ENCODE results near the gene NAALADL1. TPM values are rescaled to one million over a fixed set of nuclear protein-coding genes. Genes with fewer than 3 reads are reported as not detected.
"Not testable (repeated sequence)": the region's sequence is repeated elsewhere in the genome, so short reads cannot be mapped to it uniquely, and the experiment has no call there.

The NAALADL1 gene
- total RNA-seq, 1 donor from 2014 or later, result 12.3 TPM

- no peak for DNase-seq (ENCODE audit: low read depth in 2 of 2)
Measured at GRCh38 chr11:65051398-65051858, 6.9 kb downstream of the NAALADL1 start.

GRCh38 chr11:65047581-65048422 lies 10.6 kb downstream of the NAALADL1 start:
- DNase-seq (ENCODE audit: low read depth in 2 of 2), result peak in 1 of 2 donors; percentile 6

- DNase-seq (ENCODE audit: low read depth in 2 of 2), result no peak
Measured at GRCh38 chr11:65045728-65046127, 12.6 kb downstream of the NAALADL1 start.

- no peak for DNase-seq (ENCODE audit: low read depth in 2 of 2)
Measured at GRCh38 chr11:65045061-65045460, 13.3 kb downstream of the NAALADL1 start.

- DNase-seq (ENCODE audit: low read depth in 2 of 2), result no peak
Measured at GRCh38 chr11:65043881-65044501, 14.4 kb downstream of the NAALADL1 start.

- DNase-seq (ENCODE audit: low read depth in 2 of 2), result no peak
Measured at GRCh38 chr11:65042891-65043290, 15.5 kb downstream of the NAALADL1 start.

- DNase-seq (ENCODE audit: low read depth in 2 of 2), result peak; percentile 85 to 93
Measured at GRCh38 chr11:65040847-65041622, 17.3 kb downstream of the NAALADL1 start, which contains the start of gene SAC3D1. Gene SAC3D1, plus strand, starts transcription at chr11:65041210. Its CDS starts 83 bp downstream, at chr11:65041293.

- no peak for DNase-seq (ENCODE audit: low read depth in 2 of 2)
Measured at GRCh38 chr11:65040520-65040846, 17.9 kb downstream of the NAALADL1 start.

GRCh38 chr11:65036931-65037330 lies 21.4 kb downstream of the NAALADL1 start:
- no peak for DNase-seq (ENCODE audit: low read depth in 2 of 2)

- no peak for DNase-seq (ENCODE audit: low read depth in 2 of 2)
Measured at GRCh38 chr11:65035579-65035978, 22.8 kb downstream of the NAALADL1 start.

- no peak for DNase-seq (ENCODE audit: low read depth in 2 of 2)
Measured at GRCh38 chr11:65034423-65034822, 23.9 kb downstream of the NAALADL1 start.

- no peak for DNase-seq (ENCODE audit: low read depth in 2 of 2)
Measured at GRCh38 chr11:65032216-65032615, 26.1 kb downstream of the NAALADL1 start.

GRCh38 chr11:65027213-65028067 lies 30.9 kb downstream of the NAALADL1 start, which contains the start of gene SNX15:
Gene SNX15, plus strand, starts transcription at chr11:65027439. Its CDS starts 99 bp downstream, at chr11:65027538.
- peak; percentile 97 for DNase-seq (ENCODE audit: low read depth in 2 of 2)

- DNase-seq (ENCODE audit: low read depth in 2 of 2), result no peak
Measured at GRCh38 chr11:65026810-65027209, 31.5 kb downstream of the NAALADL1 start.

GRCh38 chr11:65023502-65023901 lies 34.9 kb downstream of the NAALADL1 start:
- DNase-seq (ENCODE audit: low read depth in 2 of 2), result not testable (repeated sequence)

GRCh38 chr11:65021509-65021908 lies 36.8 kb downstream of the NAALADL1 start:
- no peak for DNase-seq (ENCODE audit: low read depth in 2 of 2)

GRCh38 chr11:65021003-65021402 lies 37.4 kb downstream of the NAALADL1 start:
- DNase-seq (ENCODE audit: low read depth in 2 of 2), result no peak

GRCh38 chr11:65019824-65020223 lies 38.5 kb downstream of the NAALADL1 start:
- DNase-seq (ENCODE audit: low read depth in 2 of 2), result no peak

- DNase-seq (ENCODE audit: low read depth in 2 of 2), result no peak
Measured at GRCh38 chr11:65017937-65018336, 40.4 kb downstream of the NAALADL1 start.

- no peak for DNase-seq (ENCODE audit: low read depth in 2 of 2)
Measured at GRCh38 chr11:65016705-65017104, 41.6 kb downstream of the NAALADL1 start.

- DNase-seq (ENCODE audit: low read depth in 2 of 2), result no peak
Measured at GRCh38 chr11:65014726-65015227, 43.6 kb downstream of the NAALADL1 start.

All from lung microvascular endothelial cell (primary cell).